Epithelial cell of proximal tubule (primary cell): ENCODE data around the gene PTCSC3. TPM values are rescaled to one million over a fixed set of nuclear protein-coding genes. Genes with fewer than 3 reads are reported as not detected.
"Not testable (repeated sequence)": the region's sequence is repeated elsewhere in the genome, so short reads cannot be mapped to it uniquely, and the experiment has no call there.

Source experiments
- DNase-seq: peaks from one replicate; pipeline ENCODE4 v3.0.0-alpha.2; 2011; ENCODE audit warnings: low read depth
- H3K4me3 ChIP-seq: 2 replicates; pipeline ENCODE4 v1.5.1; 2011; ENCODE audit warnings: low read depth, mild to moderate bottlenecking, low read length
- total RNA-seq: library from RNA; depleted of rRNA; stranded (reverse); fragments of >200 nt; gene quantifications from 2 replicates; pipeline ENCODE4 v1.2.3, GENCODE V29; 2015
- TF ChIP-seq, protein P1 (sequence below): conservative IDR thresholded peaks from 2 replicates; pipeline ENCODE4 v1.5.1; 2012; ENCODE audit warnings: low read depth, mild to moderate bottlenecking, low read length

The PTCSC3 gene
- total RNA-seq, 1 donor from 2014 or later = not detected

DNA sequence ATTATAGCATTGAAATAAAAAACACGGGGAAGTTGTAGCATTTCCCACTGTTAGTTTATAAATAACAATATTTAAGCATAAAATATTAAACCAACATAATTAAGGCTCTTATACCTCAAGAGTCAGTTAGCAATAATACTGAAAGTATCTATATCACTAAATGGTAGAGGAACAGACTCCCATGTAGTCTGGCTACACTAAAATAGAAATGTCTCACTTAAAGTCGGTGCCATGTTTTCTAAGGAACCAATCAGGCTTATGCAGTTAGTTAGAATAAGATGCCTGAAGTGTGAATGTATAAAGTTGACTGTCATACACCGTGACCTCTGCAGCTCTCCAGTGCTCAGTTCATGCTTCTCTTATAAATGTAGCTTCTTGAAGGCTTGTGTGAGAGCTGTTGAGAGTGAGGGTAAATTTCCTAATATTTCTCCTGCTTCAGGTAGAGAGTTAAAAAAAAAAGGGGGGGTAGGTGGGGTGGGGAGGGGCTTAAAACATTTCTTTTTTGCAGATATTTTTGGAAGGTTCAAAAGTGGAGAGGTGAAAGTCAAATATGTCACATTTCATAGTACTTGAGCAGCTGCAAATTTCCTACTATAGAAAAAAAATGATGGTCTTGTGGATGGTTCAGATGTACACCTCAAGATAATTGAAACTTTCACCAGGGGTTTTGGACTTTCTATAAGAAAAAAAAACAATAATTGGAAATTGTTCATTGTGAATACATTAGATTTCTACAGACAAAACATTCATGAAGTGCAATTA is 64.5 kb downstream of the PTCSC3 start:
- no peak overlapping the region for H3K4me3 ChIP-seq
- no peak for DNase-seq
- TF ChIP-seq, protein P1, sequence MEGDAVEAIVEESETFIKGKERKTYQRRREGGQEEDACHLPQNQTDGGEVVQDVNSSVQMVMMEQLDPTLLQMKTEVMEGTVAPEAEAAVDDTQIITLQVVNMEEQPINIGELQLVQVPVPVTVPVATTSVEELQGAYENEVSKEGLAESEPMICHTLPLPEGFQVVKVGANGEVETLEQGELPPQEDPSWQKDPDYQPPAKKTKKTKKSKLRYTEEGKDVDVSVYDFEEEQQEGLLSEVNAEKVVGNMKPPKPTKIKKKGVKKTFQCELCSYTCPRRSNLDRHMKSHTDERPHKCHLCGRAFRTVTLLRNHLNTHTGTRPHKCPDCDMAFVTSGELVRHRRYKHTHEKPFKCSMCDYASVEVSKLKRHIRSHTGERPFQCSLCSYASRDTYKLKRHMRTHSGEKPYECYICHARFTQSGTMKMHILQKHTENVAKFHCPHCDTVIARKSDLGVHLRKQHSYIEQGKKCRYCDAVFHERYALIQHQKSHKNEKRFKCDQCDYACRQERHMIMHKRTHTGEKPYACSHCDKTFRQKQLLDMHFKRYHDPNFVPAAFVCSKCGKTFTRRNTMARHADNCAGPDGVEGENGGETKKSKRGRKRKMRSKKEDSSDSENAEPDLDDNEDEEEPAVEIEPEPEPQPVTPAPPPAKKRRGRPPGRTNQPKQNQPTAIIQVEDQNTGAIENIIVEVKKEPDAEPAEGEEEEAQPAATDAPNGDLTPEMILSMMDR = no peak

DNA sequence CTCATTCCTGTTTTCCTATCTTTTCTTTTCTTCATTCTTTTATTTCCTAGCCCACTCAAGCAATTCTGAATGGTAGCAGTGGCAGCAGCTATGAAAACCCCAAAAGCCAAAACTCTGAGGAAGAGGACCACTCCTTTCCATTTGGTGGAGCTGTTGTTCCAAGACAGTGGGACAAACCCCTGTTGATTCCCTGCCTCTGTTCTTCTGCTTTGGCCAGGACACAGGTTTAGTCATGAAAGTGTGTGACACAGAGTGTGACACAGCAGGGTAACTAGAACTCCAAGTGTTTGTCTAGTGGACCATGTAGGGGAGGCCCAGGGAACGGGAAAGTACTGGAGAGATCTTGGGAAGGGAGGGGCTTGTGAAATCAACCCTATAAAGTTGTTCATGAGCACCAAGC is 71.1 kb downstream of the PTCSC3 start:
- no peak overlapping the region for H3K4me3 ChIP-seq
- TF ChIP-seq, protein P1 = peak; percentile 70
- DNase-seq = peak; percentile 78

DNA sequence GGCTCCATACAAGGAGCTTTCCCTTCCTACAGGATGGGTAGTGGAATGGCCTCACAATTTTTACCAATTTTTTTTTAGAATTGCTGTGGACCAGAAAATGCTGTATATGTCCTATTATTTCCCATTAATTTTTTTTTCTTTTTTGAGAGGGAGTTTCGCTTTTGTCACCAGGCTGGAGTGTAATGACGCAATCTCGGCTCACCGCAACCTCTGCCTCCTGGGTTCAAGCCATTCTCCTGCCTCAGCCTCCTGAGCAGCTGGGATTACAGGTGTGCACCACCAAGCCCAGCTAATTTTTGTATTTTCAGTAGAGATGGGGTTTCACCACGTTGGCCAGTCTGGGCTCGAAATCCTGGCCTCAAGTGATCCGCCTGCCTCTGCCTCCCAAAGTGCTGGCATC is 72.3 kb downstream of the PTCSC3 start:
- H3K4me3 ChIP-seq, DNase-seq: not testable (repeated sequence)

DNA sequence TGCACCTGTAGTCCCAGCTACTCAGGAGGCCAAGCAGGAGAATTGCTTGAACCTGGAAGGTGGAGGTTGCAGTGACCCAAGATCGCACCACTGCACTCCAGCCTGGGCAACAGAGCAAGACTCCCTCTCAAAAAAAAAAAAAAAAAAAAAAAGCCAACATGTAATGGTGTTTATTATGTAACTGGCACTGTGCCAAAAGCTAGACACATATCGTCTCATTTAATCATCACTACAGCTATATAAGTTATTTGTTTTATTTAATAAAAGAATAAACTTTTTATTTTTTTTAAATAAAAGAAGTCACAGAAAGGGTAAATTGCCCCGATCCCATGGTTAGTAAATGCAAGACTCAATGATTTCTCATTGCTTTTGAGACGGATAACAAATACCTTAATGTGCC is 76.9 kb downstream of the PTCSC3 start:
- DNase-seq = no peak
- H3K4me3 ChIP-seq = no peak overlapping the region
- TF ChIP-seq, protein P1 = no peak

DNA sequence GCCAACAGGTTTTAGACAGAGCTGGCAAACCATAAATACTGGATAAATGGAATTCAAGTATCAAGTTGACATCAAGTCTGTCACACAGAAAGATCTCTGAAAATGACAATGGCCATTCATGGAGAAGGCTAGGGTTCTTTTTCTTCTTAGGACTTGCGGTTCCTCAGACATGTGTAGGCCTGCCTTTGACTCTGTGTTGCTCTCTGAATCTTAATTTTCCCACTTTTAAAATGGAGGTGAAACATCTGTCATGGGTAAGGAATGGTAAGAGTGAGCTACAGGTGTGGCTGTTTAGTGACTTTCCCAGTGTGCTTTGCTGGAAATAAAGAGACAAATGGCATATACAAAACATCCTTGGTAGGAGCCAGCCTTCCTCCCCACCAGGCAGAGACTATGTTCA is 79.2 kb downstream of the PTCSC3 start:
- no peak overlapping the region for H3K4me3 ChIP-seq
- TF ChIP-seq, protein P1 = no peak
- DNase-seq = no peak

DNA sequence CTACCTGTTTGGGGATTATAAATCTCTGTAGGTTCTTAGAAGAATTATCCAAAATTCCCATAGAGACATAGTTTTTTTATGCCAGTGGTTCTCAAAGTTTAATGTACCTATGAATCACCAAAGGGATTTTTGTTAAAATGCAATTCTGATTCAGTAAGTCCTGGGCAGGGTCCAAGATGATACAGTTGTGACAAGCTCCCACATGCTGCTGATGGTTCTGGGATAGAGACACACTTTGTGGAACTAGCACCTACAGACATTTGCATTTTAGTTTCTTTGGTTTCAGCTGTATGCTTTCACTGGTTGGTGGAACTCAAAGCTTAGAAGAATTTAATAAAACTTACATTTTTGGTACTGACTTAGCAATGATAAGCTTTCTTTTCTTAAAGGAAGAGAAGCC is 80.4 kb downstream of the PTCSC3 start:
- TF ChIP-seq, protein P1 = no peak
- no peak for DNase-seq
- H3K4me3 ChIP-seq = no peak overlapping the region

DNA sequence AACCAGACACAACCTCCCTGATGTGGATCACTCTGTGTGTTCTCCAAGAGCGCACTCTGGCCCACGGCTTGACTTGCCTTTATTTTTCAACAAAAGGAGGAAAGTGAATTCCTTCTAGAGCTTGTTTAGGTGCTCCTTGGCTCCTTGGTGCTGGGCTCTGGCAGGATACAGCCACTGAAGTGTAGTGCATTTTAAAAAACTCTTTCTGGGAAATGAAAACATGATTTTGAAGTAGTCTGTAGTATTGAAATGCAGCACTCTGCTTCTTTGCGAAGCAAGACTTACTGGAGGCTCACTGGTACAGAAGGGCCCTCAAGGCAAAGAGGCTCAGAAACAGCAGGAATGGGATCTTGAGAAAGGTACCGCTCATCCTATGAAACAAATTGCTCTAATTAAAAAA is 81.6 kb downstream of the PTCSC3 start:
- no peak for DNase-seq
- TF ChIP-seq, protein P1 = no peak
- H3K4me3 ChIP-seq = no peak overlapping the region
